GM12872 (cell line): ENCODE results near the gene DYNLT1.

Source experiments
- CTCF ChIP-seq: IDR thresholded peaks from 3 replicates; pipeline ENCODE4 v1.5.1; 2011; ENCODE audit warnings: low read depth, mild to moderate bottlenecking, low read length, moderate library complexity; ENCODE audit not compliant: insufficient read depth

DYNLT1 gene

GRCh38 chr6:158625881-158626305 lies 18.6 kb downstream of the DYNLT1 start:
- no peak for TF ChIP-seq CTCF

GRCh38 chr6:158624684-158625682 lies 19.6 kb downstream of the DYNLT1 start:
- no peak for TF ChIP-seq CTCF

- TF ChIP-seq CTCF: no peak
Measured at GRCh38 chr6:158622545-158623190, 21.9 kb downstream of the DYNLT1 start.

GRCh38 chr6:158621694-158622544 lies 22.6 kb downstream of the DYNLT1 start:
- no peak for TF ChIP-seq CTCF

- TF ChIP-seq CTCF: no peak
Measured at GRCh38 chr6:158620963-158621693, 23.4 kb downstream of the DYNLT1 start.

GRCh38 chr6:158619922-158620801 lies 24.4 kb downstream of the DYNLT1 start:
- no peak for TF ChIP-seq CTCF
